Sigmoid colon (tissue), 7 donors: ENCODE results near the gene GPRASP3. TPM values are rescaled to one million over a fixed set of nuclear protein-coding genes. Genes with fewer than 3 reads are reported as not detected.
A peak's percentile ranks its signal among the peaks of the same experiment; 100 is the strongest.

Experiments
- DNase-seq: peaks from one replicate; pipeline ENCODE4 v3.0.0-alpha.2; 2019
- H3K27ac ChIP-seq, 4 donors: fragments of 200-600 bp; sonication (generic); one replicate each; pipeline ENCODE4 v1.5.1; 2016 to 2019; ENCODE audit warnings: mild to moderate bottlenecking in 1 of 4
- H3K27me3 ChIP-seq, 3 donors: fragments of 200-600 bp; sonication (generic); one replicate each; pipeline ENCODE4 v1.5.1; 2019; ENCODE audit warnings: mild to moderate bottlenecking in 1 of 3
- H3K36me3 ChIP-seq, 4 donors: fragments of 200-600 bp; sonication (generic); one replicate each; pipeline ENCODE4 v1.5.1; 2016 to 2019
- H3K4me1 ChIP-seq, 4 donors: fragments of 200-600 bp; sonication (generic); one replicate each; pipeline ENCODE4 v1.5.1; 2017 to 2019
- H3K4me3 ChIP-seq, 4 donors: fragments of 200-600 bp; sonication (generic); one replicate each; pipeline ENCODE4 v1.5.1; 2017 to 2019; ENCODE audit warnings: mild to moderate bottlenecking in 2 of 4, moderate library complexity in 1 of 4
- H3K9me3 ChIP-seq, 4 donors: fragments of 200-600 bp in 3 of 4; sonication (generic) in 3 of 4; one replicate each; pipeline versions ENCODE4 v1.5.1 to v1.6.1; 2013 to 2019
- POLR2A ChIP-seq, 2 donors: fragments of 450-650 bp; IDR thresholded peaks; one replicate each; pipeline ENCODE4 v1.6.1; 2016; ENCODE audit warnings: antibody characterized with exemption in 2 of 2, mild to moderate bottlenecking in 2 of 2, moderate library complexity in 2 of 2
- POLR2AphosphoS5 ChIP-seq, 4 donors: sonication (generic); formaldehyde crosslinking; IDR thresholded peaks; one replicate each; pipeline ENCODE4 v1.6.1; 2017; ENCODE audit warnings: antibody characterized with exemption in 4 of 4
- WGBS, 2 donors: extraction: QIAGEN DNeasy Blood & Tissue Kit; methylation state at CpG; one replicate each; pipeline ENCODE4 v1.1.7; 2013; 5-methylcytosine and 5-hydroxymethylcytosine counted together
- intact Hi-C: fragments of 100-400 bp; cut with DNase I; formaldehyde crosslinking; loops from one replicate; pipeline ENCODE4 v1.15.1; 2023
- polyA plus RNA-seq, 3 donors: library from polyadenylated mRNA; stranded (reverse); fragments of 200-250 nt; gene quantifications; one replicate each; pipeline ENCODE4 v1.2.3, GENCODE V29; 2013
- small RNA-seq, 3 donors: library from RNA; depleted of rRNA; stranded (forward); fragments of <200 nt; gene quantifications; one replicate each; pipeline ENCODE3, GENCODE V24; 2016
- total RNA-seq, 4 donors: library from RNA; depleted of rRNA; stranded (reverse); fragments of >200 nt; gene quantifications; one replicate each; pipeline ENCODE4 v1.1.0, GENCODE V29; 2016
- donor health status: healthy with polysubstance abuse.
- donor health status: Bipolar disorder and iron deficiency.
- donor health status: healthy.

GPRASP3 gene
- total and polyA plus RNA-seq, 7 donors = 0.60 to 8.6 (median 4.5) TPM

GRCh38 chrX:102768987-102769761 lies 48.6 kb downstream of the GPRASP3 start:
- no peaks in the 10 kb centered on the region for H3K36me3 ChIP-seq
- no peaks in the 10 kb centered on the region for H3K9me3 ChIP-seq
- peak overlapping the region; percentile 46 to 69 (median 60) for H3K27ac ChIP-seq
- H3K27me3 ChIP-seq = no peaks in the 10 kb centered on the region
- peak; percentile 90 for DNase-seq
- TF ChIP-seq POLR2A (IDR thresholded peaks at IDR 0.05) = no peak
- peak; percentile 37 to 78 (median 64) for TF ChIP-seq POLR2AphosphoS5 (IDR thresholded peaks at IDR 0.05)
- H3K4me3 ChIP-seq = peak overlapping the region; percentile 30 to 56 (median 53)
- H3K4me1 ChIP-seq = peaks cover 0 to 19% (median 5%) of the 10 kb centered on the region in 4 donors
- intact Hi-C loops = loop anchor here (5.0 kb wide), 2 partner anchors 117 to 167 kb away; partner anchors contain the start of gene GPRASP1
- WGBS, 2 donors = 0% methylated on average over 22 of the region's 22 CpGs

Small RNA genes within 50 kb of the gene (small RNA-seq; reads per million reads assigned to genes)
- gene RNU6-589P = 0 reads per million in 3 donors

Other genes with a start within 250 kb of the GPRASP3 start
- gene TCP11X2, start 248.9 kb upstream of the GPRASP3 start, total RNA-seq = not detected
- gene TCP11X2, start 248.9 kb upstream of the GPRASP3 start, polyA plus RNA-seq = not detected
- 1 to 10 TPM in 1 of 4 donors, under 1 TPM in 1, not detected in 2; 0.99 to 3.6 TPM for gene TMSB15A, start 204.0 kb upstream of the GPRASP3 start, total RNA-seq
- gene TMSB15A, start 204.0 kb upstream of the GPRASP3 start, polyA plus RNA-seq = 1 to 10 TPM in 2 of 3 donors, under 1 TPM in 1; 0.93 to 3.6 (median 1.4) TPM
- gene ARMCX5, start 121.2 kb upstream of the GPRASP3 start, total RNA-seq = 10 to 100 TPM in 1 of 4 donors, 1 to 10 TPM in 3; 5.0 to 10.0 (median 6.9) TPM
- gene ARMCX5, start 121.2 kb upstream of the GPRASP3 start, polyA plus RNA-seq = 1 to 10 TPM; 7.2 to 8.2 (median 7.2) TPM
- gene GPRASP1, start 69.3 kb upstream of the GPRASP3 start, total RNA-seq = 10 to 100 TPM; 13.6 to 28.6 (median 24.6) TPM
- 1 to 10 TPM in 1 of 3 donors, under 1 TPM in 2; 0.23 to 5.0 (median 0.60) TPM for gene GPRASP1, start 69.3 kb upstream of the GPRASP3 start, polyA plus RNA-seq
- 10 to 100 TPM in 3 of 4 donors, 1 to 10 TPM in 1; 8.0 to 19.5 (median 16.5) TPM for gene GPRASP2, start 8.3 kb upstream of the GPRASP3 start, total RNA-seq
- 1 to 10 TPM; 1.2 to 4.3 (median 1.6) TPM for gene GPRASP2, start 8.3 kb upstream of the GPRASP3 start, polyA plus RNA-seq
- gene RAB40AL, start 216.5 kb downstream of the GPRASP3 start, total RNA-seq = 1 to 10 TPM in 3 of 4 donors, under 1 TPM in 1; 0.36 to 3.6 (median 2.5) TPM
- gene RAB40AL, start 216.5 kb downstream of the GPRASP3 start, polyA plus RNA-seq = under 1 TPM in 1 of 3 donors, not detected in 2; 0.19 TPM